Measurements from ENCODE around the gene SH3RF3.

SH3RF3 gene

DNA sequence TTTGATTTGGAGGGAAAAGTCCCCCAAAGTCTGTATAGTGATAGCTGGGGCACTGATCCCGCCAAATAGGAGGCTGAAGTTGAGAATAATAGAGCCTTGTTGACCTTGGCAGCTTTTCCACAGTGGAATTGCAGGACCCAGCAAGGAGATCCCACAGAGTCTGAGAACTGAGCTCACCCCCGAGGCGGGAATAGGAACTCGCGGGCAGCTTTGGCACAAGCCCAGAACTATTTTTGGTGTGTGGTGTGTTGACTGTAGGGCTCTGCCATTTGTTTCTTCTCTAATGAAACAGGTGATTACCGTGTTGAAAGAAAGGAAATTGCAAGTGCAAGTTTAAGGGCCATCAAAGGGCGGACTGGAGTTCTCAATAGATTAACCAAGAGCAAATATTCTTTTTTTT is 34.0 kb downstream of the SH3RF3 start:
- no peak overlapping the region for H3K4me2 ChIP-seq (ENCODE audit: low read length)
- no peaks in the 10 kb centered on the region for H3K27me3 ChIP-seq (ENCODE audit: control insufficient read depth, insufficient read depth, low read length)
- H3K9me3 ChIP-seq (ENCODE audit: control insufficient read depth, low read length) = no peaks in the 10 kb centered on the region
- H3K4me1 ChIP-seq = no peaks in the 10 kb centered on the region
- TF ChIP-seq, protein P1, sequence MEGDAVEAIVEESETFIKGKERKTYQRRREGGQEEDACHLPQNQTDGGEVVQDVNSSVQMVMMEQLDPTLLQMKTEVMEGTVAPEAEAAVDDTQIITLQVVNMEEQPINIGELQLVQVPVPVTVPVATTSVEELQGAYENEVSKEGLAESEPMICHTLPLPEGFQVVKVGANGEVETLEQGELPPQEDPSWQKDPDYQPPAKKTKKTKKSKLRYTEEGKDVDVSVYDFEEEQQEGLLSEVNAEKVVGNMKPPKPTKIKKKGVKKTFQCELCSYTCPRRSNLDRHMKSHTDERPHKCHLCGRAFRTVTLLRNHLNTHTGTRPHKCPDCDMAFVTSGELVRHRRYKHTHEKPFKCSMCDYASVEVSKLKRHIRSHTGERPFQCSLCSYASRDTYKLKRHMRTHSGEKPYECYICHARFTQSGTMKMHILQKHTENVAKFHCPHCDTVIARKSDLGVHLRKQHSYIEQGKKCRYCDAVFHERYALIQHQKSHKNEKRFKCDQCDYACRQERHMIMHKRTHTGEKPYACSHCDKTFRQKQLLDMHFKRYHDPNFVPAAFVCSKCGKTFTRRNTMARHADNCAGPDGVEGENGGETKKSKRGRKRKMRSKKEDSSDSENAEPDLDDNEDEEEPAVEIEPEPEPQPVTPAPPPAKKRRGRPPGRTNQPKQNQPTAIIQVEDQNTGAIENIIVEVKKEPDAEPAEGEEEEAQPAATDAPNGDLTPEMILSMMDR (IDR thresholded peaks at IDR 0.05) = no peak
- H3K9ac ChIP-seq = no peak overlapping the region
- H2AFZ ChIP-seq = no peak overlapping the region
- H3K79me2 ChIP-seq = no peaks in the 10 kb centered on the region
- H3K36me3 ChIP-seq (ENCODE audit: control insufficient read depth, insufficient read depth, low read length) = no peaks in the 10 kb centered on the region
- no peak overlapping the region for H3K27ac ChIP-seq
- H3K4me3 ChIP-seq (ENCODE audit: low read depth, low read length) = no peak overlapping the region

DNA sequence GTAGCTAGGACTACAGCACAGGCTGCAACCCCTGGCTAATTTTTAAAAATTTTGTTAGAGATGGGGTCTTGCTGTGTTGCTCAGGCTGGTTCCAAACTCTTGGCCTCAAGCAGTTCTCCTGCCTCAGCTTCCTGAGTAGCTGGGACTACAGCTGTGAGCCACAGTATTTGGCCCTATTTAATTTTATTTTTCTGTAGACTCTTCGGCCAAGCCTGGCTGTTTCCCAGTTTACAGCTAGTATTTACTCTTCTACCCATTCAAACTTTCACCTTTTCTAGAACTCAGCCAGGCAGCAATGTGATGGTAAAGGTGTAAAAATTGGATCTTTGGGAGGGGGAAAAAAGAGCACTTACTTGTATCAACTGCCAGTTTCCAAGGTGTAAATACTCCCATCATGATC is 35.3 kb downstream of the SH3RF3 start:
- H3K79me2 ChIP-seq = no peaks in the 10 kb centered on the region
- H3K27ac ChIP-seq = no peak overlapping the region
- H3K27me3 ChIP-seq (ENCODE audit: control insufficient read depth, insufficient read depth, low read length) = no peaks in the 10 kb centered on the region
- TF ChIP-seq, protein P1 (IDR thresholded peaks at IDR 0.05) = no peak
- no peak overlapping the region for H2AFZ ChIP-seq
- H3K9ac ChIP-seq = no peak overlapping the region
- H3K4me1 ChIP-seq = no peaks in the 10 kb centered on the region
- H3K36me3 ChIP-seq (ENCODE audit: control insufficient read depth, insufficient read depth, low read length) = no peaks in the 10 kb centered on the region
- no peak overlapping the region for H3K4me3 ChIP-seq (ENCODE audit: low read depth, low read length)
- no peaks in the 10 kb centered on the region for H3K9me3 ChIP-seq (ENCODE audit: control insufficient read depth, low read length)
- H3K4me2 ChIP-seq (ENCODE audit: low read length) = no peak overlapping the region

DNA sequence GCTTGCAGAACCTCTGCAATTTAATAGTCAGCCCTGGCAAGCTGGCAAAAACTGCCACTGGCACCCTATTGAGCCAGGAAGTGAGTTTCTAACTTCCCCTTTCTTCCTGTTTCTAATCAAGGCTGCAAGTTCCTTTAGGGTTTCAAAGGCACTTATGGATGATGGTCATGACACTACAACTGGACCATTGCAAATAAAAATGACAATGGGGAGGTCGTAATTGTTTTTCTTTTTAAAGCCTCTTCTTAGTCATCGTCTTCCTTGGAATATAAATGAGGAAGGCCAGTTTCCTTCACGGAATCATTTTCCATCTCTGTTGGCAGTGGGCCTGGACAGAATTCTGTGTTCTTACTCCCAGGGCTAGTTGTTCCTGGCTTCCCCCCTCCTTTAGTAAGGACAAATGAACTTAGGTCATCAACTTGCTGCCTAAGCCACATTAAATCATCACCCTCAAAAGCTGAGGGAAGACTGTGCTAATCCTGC is 35.8 kb downstream of the SH3RF3 start:
- H3K9ac ChIP-seq = no peak overlapping the region
- H3K79me2 ChIP-seq = no peaks in the 10 kb centered on the region
- TF ChIP-seq, protein P1 (IDR thresholded peaks at IDR 0.05) = no peak
- H2AFZ ChIP-seq = no peak overlapping the region
- no peaks in the 10 kb centered on the region for H3K9me3 ChIP-seq (ENCODE audit: control insufficient read depth, low read length)
- H3K36me3 ChIP-seq (ENCODE audit: control insufficient read depth, insufficient read depth, low read length) = no peaks in the 10 kb centered on the region
- no peaks in the 10 kb centered on the region for H3K4me1 ChIP-seq
- H3K4me2 ChIP-seq (ENCODE audit: low read length) = no peak overlapping the region
- no peak overlapping the region for H3K27ac ChIP-seq
- no peaks in the 10 kb centered on the region for H3K27me3 ChIP-seq (ENCODE audit: control insufficient read depth, insufficient read depth, low read length)
- no peak overlapping the region for H3K4me3 ChIP-seq (ENCODE audit: low read depth, low read length)

DNA sequence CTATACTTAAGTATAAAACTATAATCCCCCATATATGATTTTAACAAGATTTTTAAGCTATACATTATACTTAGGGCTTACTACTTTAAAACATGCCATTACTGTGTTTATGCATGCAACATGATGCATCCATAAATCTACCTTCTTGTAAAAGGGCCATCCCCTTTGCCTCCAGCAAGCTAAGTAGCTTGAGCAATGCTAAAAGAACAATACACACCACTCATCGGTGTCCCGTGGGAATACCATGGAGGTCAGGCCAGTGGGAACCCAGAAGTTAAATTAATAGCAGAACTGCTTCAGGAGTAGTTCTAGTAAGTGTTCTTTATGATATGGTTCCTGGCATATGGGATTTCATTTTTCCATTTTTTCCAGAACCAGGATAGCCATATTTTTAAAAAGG is 37.8 kb downstream of the SH3RF3 start:
- Histone ChIP-seq H3K4me2 (ENCODE audit: low read length) (no peak overlapping the region), H3K9ac (no peak overlapping the region), H3K4me3 (ENCODE audit: low read depth, low read length) (no peak overlapping the region), H3K9me3 (ENCODE audit: control insufficient read depth, low read length) (no peaks in the 10 kb centered on the region), H2AFZ (no peak overlapping the region), H3K4me1 (no peaks in the 10 kb centered on the region), H3K27ac (no peak overlapping the region), H3K27me3 (ENCODE audit: control insufficient read depth, insufficient read depth, low read length) (no peaks in the 10 kb centered on the region), H3K79me2 (no peaks in the 10 kb centered on the region), H3K36me3 (ENCODE audit: control insufficient read depth, insufficient read depth, low read length) (no peaks in the 10 kb centered on the region)
- TF ChIP-seq, protein P1 (IDR thresholded peaks at IDR 0.05) = no peak

GRCh38 chr2:109168086-109168485 is 39.1 kb downstream of the SH3RF3 start:
- Histone ChIP-seq H3K36me3 (ENCODE audit: control insufficient read depth, insufficient read depth, low read length) (no peaks in the 10 kb centered on the region), H3K27ac (no peak overlapping the region), H3K9me3 (ENCODE audit: control insufficient read depth, low read length) (no peaks in the 10 kb centered on the region), H2AFZ (no peak overlapping the region), H3K4me2 (ENCODE audit: low read length) (no peak overlapping the region), H3K79me2 (no peaks in the 10 kb centered on the region), H3K9ac (no peak overlapping the region), H3K4me3 (ENCODE audit: low read depth, low read length) (no peak overlapping the region), H3K4me1 (no peaks in the 10 kb centered on the region), H3K27me3 (ENCODE audit: control insufficient read depth, insufficient read depth, low read length) (no peaks in the 10 kb centered on the region)
- TF ChIP-seq, protein P1 (IDR thresholded peaks at IDR 0.05) = no peak
